Measurements from ENCODE around the gene DNM3.

Gene DNM3

DNA sequence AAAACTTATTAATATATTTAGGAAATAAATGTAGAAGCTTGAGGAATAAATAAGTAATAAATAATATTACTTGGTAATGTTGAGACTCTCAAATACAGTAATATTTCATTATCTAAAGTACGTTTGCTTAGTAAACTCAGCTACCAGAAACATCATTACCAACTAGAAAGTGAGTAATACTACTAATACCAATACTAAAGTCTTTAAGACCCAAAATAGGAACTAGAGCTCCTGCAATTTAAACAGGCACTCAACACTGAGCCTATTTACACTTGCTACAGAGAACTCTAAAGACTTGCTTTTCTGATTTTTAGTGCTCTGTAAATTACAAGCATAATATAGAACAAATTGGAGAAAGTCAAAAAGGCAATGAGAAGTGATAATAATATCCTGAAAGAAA is 565.7 kb downstream of the DNM3 start:
- no peak for ATAC-seq
- TF ChIP-seq ISL1 (CRISPR knock-in tag; IDR thresholded peaks at IDR 0.05) (no peak), ZNF70 (CRISPR knock-in tag; IDR thresholded peaks at IDR 0.05) (no peak), TOX (CRISPR knock-in tag; IDR thresholded peaks at IDR 0.05; ENCODE audit: borderline replicate concordance) (no peak), ZNF565 (CRISPR knock-in tag; conservative IDR thresholded peaks at IDR 0.05; ENCODE audit: low read depth) (no peak), POU6F1 (CRISPR knock-in tag; IDR thresholded peaks at IDR 0.05; ENCODE audit: borderline replicate concordance, low read depth) (no peak), PPARA (CRISPR knock-in tag; IDR thresholded peaks at IDR 0.05; ENCODE audit: borderline replicate concordance) (no peak), ARNTL (CRISPR knock-in tag; IDR thresholded peaks at IDR 0.05; ENCODE audit: borderline replicate concordance, low read depth) (no peak), GLIS3 (CRISPR knock-in tag; IDR thresholded peaks at IDR 0.05) (no peak), TSHZ2 (CRISPR knock-in tag; IDR thresholded peaks at IDR 0.05) (no peak)

DNA sequence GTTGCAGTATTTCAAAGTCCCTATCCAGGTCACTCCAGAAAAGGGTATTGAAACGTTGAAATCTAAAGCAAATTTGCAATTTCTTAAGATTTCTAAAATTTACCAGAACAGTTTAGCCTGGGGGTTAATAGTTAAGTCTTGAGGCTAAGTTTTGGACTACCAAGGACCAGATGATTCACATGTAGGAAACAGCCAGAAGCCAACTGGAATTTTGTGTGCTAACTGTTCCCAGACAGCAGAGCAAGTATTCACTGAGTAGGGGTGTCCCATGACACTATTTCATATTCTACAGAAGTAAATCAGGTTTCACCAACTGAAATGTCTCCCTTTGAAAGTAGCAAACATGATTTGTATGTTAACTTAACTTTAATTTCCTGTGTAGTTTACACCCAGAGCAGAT is 567.7 kb downstream of the DNM3 start:
- TF ChIP-seq CREB5 (CRISPR knock-in tag; IDR thresholded peaks at IDR 0.05; ENCODE audit: low read depth), result no peak
- TF ChIP-seq ZC3H10 (CRISPR knock-in tag; IDR thresholded peaks at IDR 0.05), result no peak
- TF ChIP-seq CSRNP3 (CRISPR knock-in tag; IDR thresholded peaks at IDR 0.05), result no peak
- TF ChIP-seq SNAI2 (CRISPR knock-in tag; IDR thresholded peaks at IDR 0.05), result no peak
- TF ChIP-seq, protein P1, sequence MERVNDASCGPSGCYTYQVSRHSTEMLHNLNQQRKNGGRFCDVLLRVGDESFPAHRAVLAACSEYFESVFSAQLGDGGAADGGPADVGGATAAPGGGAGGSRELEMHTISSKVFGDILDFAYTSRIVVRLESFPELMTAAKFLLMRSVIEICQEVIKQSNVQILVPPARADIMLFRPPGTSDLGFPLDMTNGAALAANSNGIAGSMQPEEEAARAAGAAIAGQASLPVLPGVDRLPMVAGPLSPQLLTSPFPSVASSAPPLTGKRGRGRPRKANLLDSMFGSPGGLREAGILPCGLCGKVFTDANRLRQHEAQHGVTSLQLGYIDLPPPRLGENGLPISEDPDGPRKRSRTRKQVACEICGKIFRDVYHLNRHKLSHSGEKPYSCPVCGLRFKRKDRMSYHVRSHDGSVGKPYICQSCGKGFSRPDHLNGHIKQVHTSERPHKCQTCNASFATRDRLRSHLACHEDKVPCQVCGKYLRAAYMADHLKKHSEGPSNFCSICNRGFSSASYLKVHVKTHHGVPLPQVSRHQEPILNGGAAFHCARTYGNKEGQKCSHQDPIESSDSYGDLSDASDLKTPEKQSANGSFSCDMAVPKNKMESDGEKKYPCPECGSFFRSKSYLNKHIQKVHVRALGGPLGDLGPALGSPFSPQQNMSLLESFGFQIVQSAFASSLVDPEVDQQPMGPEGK (CRISPR knock-in tag; IDR thresholded peaks at IDR 0.05; ENCODE audit: borderline replicate concordance), result no peak
- no peak for TF ChIP-seq ESRRG (CRISPR knock-in tag; IDR thresholded peaks at IDR 0.05)
- TF ChIP-seq TCF4 (CRISPR knock-in tag; IDR thresholded peaks at IDR 0.05; ENCODE audit: borderline replicate concordance), result no peak
- TF ChIP-seq ZFP3 (CRISPR knock-in tag; IDR thresholded peaks at IDR 0.05), result no peak
- no peak for TF ChIP-seq ZFP30 (CRISPR knock-in tag; IDR thresholded peaks at IDR 0.05)
- no peak; the same call in 2 of the 3 replicates for ATAC-seq

- no peak for ATAC-seq
- TF ChIP-seq ZC3H10 (CRISPR knock-in tag; IDR thresholded peaks at IDR 0.05), result no peak
- TF ChIP-seq SNAI2 (CRISPR knock-in tag; IDR thresholded peaks at IDR 0.05), result no peak
- TF ChIP-seq ZNF70 (CRISPR knock-in tag; IDR thresholded peaks at IDR 0.05), result no peak
- TF ChIP-seq GLIS3 (CRISPR knock-in tag; IDR thresholded peaks at IDR 0.05), result no peak
- no peak for TF ChIP-seq ESRRG (CRISPR knock-in tag; IDR thresholded peaks at IDR 0.05)
- no peak for TF ChIP-seq TCF4 (CRISPR knock-in tag; IDR thresholded peaks at IDR 0.05; ENCODE audit: borderline replicate concordance)
- no peak for TF ChIP-seq ZFP30 (CRISPR knock-in tag; IDR thresholded peaks at IDR 0.05)
- no peak for TF ChIP-seq POU6F1 (CRISPR knock-in tag; IDR thresholded peaks at IDR 0.05; ENCODE audit: borderline replicate concordance, low read depth)
- TF ChIP-seq ISL1 (CRISPR knock-in tag; IDR thresholded peaks at IDR 0.05), result no peak
- no peak for TF ChIP-seq OSR1 (CRISPR knock-in tag; IDR thresholded peaks at IDR 0.05)
- no peak for TF ChIP-seq TOX (CRISPR knock-in tag; IDR thresholded peaks at IDR 0.05; ENCODE audit: borderline replicate concordance)
- TF ChIP-seq PPARA (CRISPR knock-in tag; IDR thresholded peaks at IDR 0.05; ENCODE audit: borderline replicate concordance), result no peak
- no peak for TF ChIP-seq CSRNP3 (CRISPR knock-in tag; IDR thresholded peaks at IDR 0.05)
- TF ChIP-seq ARNTL (CRISPR knock-in tag; IDR thresholded peaks at IDR 0.05; ENCODE audit: borderline replicate concordance, low read depth), result no peak
- no peak for TF ChIP-seq CREB5 (CRISPR knock-in tag; IDR thresholded peaks at IDR 0.05; ENCODE audit: low read depth)
- TF ChIP-seq ZFP3 (CRISPR knock-in tag; IDR thresholded peaks at IDR 0.05), result no peak
- no peak for TF ChIP-seq CSDC2 (CRISPR knock-in tag; IDR thresholded peaks at IDR 0.05)
- TF ChIP-seq ZNF565 (CRISPR knock-in tag; conservative IDR thresholded peaks at IDR 0.05; ENCODE audit: low read depth), result no peak
These were observed 568.7 kb downstream of the DNM3 start for GRCh38 chr1:172410027-172410426.

All from SK-N-SH treated with all-trans-retinoic acid at 6 μM for 48 hours (cell line).